GM21423 (cell line): Measurements from ENCODE around the gene KRTAP1-5.
"Not testable (repeated sequence)": the region's sequence is repeated elsewhere in the genome, so short reads cannot be mapped to it uniquely, and the experiment has no call there.

Source experiments
- ATAC-seq: cut with Tn5 transposase; IDR thresholded peaks from one replicate; pipeline ENCODE4 v1.9.1; 2021; ENCODE audit warnings: mild to moderate bottlenecking, moderate library complexity; ENCODE audit not compliant: unreplicated experiment

The KRTAP1-5 gene

GRCh38 chr17:41009301-41009760, 17.7 kb downstream of the KRTAP1-5 start:
- ATAC-seq = no peak

- no peak for ATAC-seq
Measured at GRCh38 chr17:41008811-41009210, 18.2 kb downstream of the KRTAP1-5 start, which contains the start of gene KRTAP3-1. Gene KRTAP3-1 (minus strand): TSS chr17:41009128. CDS start chr17:41009074, 54 bp downstream.

DNA sequence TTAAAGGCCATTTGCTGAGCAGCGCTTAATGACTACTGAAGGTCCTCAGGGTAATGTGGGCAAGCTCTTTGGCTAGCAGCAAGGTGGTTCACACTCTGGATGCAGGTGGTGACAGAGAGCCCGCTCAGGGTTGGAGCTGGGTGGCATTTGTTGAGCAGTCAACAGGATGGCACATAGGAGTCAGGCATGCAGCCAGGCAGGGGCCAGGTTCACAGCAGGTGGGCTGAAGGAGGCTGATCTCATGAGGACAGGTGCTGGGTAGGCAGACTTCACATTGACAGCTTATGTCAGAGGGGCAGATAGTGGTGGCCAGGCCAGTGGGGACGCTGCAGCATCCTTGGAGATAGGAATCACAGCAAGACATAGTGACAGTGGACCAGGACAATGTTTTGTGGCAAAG, 22.6 kb downstream of the KRTAP1-5 start:
- no peak for ATAC-seq

DNA sequence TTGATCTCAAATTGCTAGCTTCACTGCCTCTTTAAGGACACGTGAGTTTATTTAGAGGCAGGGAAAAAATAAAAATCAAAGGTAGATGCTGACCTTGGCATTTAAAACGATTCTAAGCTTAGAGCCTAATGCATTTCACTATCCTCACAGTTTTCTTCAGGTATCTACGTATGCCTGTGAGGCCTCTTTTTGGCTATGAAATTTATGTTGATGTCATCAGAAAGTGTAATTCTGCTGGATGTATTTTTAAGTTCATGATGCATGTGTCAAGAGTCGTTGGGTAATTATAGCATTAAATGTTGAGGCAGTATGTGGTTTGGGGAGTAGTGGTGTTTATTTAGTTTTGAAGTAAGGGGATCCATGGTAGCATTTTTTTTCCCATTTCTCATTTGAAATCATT, 23.1 kb downstream of the KRTAP1-5 start:
- ATAC-seq = no peak

DNA sequence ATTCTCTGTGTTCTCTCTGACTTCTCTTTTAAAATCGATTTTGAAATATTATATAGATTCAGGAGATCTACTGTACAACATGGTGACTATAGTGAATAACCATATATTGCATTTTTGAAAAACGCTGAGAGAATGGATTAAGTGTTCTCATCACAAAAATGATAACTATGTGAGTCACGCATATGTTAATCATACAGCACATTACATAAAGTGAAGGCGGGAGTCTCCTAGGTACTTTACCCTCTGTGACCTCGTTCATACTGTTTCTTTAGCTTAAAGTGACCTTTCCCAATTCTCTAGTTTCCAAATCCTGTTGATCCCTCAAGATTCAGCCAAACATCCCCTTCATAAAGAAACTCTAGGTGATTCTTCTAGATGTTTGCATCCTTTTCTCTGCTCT, 24.2 kb downstream of the KRTAP1-5 start:
- ATAC-seq = no peak

DNA sequence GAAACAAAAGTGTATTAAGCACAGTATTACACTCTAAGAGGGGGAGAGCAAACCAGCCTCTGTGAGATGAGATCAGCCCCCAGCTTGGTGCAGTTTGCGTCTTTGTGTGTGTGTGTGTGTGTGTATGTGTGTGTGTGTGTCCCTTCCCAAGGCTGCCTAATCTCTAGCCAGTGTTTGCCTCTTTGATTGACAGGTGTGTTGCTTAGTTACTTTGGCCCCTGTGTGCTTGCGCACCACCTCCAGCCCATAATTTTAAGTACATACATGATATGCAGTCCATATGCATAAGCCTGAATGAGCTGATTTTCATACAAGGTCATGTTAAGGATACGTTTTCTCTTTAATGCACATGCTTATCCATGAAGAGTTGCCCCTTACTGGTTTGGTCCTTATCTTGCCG, 25.2 kb downstream of the KRTAP1-5 start:
- no peak for ATAC-seq

GRCh38 chr17:40999563-40999962, 27.4 kb downstream of the KRTAP1-5 start, which contains the start of gene KRTAP3-2:
Gene KRTAP3-2 (minus strand): TSS chr17:40999906. CDS start chr17:40999853, 53 bp downstream.
- ATAC-seq = not testable (repeated sequence)

DNA sequence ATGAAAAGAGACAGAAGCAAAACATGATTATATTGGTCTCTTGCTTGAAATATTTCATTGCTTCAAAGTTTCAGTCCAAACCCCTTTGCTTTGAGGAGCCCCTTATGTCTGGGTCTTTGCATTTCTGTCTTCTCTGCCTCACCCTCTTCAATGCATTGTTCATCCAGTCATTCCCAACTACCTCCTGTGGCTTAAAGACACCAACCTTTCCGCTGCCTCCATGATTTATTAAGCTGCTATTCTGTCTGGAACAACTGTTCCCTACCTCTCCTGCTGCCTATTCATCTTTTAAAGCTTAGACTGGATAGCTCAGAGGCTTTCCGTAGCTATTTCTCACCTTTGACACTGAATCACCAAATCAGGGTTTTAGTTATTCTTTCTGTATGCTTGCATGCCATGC, 29.6 kb downstream of the KRTAP1-5 start:
- no peak for ATAC-seq

- ATAC-seq = no peak
Measured at GRCh38 chr17:40996829-40997228, 30.2 kb downstream of the KRTAP1-5 start.

- no peak for ATAC-seq
Measured at GRCh38 chr17:40995116-40995515, 31.9 kb downstream of the KRTAP1-5 start.

DNA sequence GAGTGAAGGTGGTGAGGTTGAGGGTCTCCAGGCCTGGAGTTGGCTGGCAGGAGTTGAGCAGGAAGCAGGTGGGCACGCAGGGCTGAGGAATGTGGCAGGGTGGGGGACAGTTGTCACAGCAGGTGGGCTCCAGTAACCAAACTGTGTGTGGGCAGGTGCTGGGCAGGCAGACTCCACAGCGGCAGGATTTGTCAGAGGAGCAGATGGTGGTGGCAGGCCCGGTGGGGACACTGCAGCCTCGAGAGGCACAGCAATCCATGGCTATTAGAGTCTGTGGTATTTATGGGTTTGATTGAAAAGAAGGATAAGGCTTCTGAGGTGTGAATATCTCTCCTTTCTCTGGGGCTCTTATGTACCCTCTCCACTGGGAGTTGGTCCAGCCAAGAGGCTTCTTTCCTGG, 33.2 kb downstream of the KRTAP1-5 start, which contains the start of gene KRTAP3-3:
TSS of gene KRTAP3-3 (minus strand) at position 326 of the 400 bp plus-strand sequence. CDS start at position 259, 67 bp downstream.
- no peak for ATAC-seq

- no peak for ATAC-seq
Measured at GRCh38 chr17:40993084-40993483, 33.9 kb downstream of the KRTAP1-5 start.

DNA sequence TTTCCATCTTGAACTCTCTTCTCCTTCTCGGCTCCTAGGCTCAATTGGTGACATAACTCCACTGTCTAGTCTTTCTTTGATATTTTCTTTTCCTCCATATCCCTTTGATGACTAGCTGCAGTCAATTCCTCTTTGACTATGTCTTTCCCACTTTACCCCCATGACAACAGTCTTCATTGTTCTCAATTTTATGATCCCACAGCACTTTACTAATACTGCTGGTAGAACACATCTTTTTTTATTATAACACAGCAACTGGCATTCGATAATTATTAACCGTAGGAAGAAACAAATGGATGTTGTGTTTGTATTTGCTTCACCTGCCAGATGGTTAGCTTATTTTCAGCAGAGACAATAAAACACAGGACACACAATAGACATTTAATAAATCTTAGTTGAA, 34.3 kb downstream of the KRTAP1-5 start:
- no peak for ATAC-seq

DNA sequence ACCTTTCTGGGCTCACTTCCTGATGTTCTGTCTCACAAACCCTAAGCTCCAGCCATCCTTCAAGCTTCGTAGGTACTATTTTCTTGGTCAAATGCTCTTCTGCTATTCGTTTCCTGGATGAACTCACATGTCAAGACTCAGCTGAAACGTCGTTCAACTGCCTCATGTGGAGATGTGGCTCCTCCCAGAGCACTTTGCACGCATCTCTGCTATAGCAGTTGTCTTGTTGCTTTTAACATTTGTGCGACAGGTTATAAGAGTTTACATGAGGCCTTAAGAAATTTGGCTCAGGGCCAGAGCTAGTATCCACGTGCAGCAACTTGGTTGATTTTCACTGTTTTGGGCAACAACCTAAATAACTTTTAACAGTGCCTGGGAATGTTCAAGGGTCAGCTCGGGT, 40.1 kb downstream of the KRTAP1-5 start:
- no peak for ATAC-seq

DNA sequence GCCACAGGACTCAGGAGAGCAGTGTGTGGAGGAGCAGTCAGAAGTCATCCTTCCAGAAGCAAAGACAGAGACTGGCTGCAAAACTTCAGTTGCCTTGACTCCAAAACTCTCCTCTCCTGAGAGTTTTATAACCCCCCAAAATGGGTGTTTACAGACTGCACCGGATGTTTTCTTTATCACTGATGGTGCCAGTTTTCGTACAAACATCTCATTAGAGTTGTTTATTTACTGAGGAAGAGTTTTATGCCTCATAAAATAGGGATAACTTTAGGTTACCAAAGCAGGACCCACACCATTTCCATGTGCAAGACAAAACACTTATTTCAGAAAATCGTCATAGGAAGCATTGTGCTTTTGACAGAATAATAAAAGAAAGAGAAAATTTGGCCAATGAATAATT, 42.8 kb downstream of the KRTAP1-5 start, which contains the start of gene KRT40:
TSS of gene KRT40 (minus strand) at position 101 of the 400 bp plus-strand sequence. CDS start at position 48, 53 bp downstream.
- ATAC-seq = no peak

- ATAC-seq = no peak
Measured at GRCh38 chr17:40981115-40981514, 45.9 kb downstream of the KRTAP1-5 start.

GRCh38 chr17:40980596-40980995, 46.4 kb downstream of the KRTAP1-5 start:
- ATAC-seq = no peak

GRCh38 chr17:40980117-40980516, 46.9 kb downstream of the KRTAP1-5 start:
- no peak for ATAC-seq

DNA sequence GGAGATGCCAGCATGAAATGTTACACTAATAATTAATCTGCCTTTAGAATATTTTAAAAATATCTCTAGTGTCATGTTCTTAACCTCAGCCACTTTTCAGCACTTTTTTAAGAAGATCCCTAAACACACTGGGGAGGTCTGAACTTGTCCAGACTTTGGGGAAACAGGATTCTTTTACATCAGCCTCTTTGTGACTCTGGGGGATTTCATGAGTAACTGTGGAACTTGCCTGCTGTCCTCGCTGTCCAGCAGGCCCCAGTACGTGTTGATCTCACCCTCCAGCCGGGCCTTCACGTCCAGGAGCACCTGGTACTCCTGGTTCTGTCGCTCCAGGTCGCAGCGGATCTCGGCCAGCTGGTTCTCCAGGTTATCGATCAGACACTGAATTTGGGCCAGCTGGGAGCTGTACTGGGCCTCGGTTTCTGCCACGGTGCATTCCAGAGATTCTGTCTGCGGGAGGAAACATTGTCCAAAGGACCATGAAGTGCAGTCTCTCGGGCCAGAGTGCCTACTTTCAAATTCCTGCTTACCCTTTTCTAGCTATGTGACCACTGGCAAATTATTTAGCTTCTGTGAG, 48.3 kb downstream of the KRTAP1-5 start:
- ATAC-seq = no peak
